SJSA1 (cell line): Measurements from ENCODE around the gene PACC1. TPM values are rescaled to one million over a fixed set of nuclear protein-coding genes. Genes with fewer than 3 reads are reported as not detected.

Experiments
- DNase-seq, 2 experiments: peaks; one replicate each; pipeline ENCODE4 v3.0.0-alpha.2; 2015 to 2020; ENCODE audit warnings: low spot score in 2 of 2, low read depth in 1 of 2
- H3K27ac ChIP-seq: fragments of 250-450 bp; sonication (Bioruptor Pico); 2 replicates; pipeline ENCODE4 v1.5.1; 2020; ENCODE audit warnings: mild to moderate bottlenecking, moderate library complexity
- H3K27me3 ChIP-seq: fragments of 250-450 bp; sonication (Bioruptor Pico); replicated peaks from 2 replicates; pipeline ENCODE4 v1.5.1; 2020; ENCODE audit warnings: mild to moderate bottlenecking, moderate library complexity
- H3K36me3 ChIP-seq: fragments of 250-450 bp; sonication (Bioruptor Pico); 2 replicates; pipeline ENCODE4 v1.5.1; 2020; ENCODE audit warnings: mild to moderate bottlenecking
- H3K4me1 ChIP-seq: fragments of 250-450 bp; sonication (Bioruptor Pico); replicated peaks from 2 replicates; pipeline ENCODE4 v1.6.1; 2021; ENCODE audit warnings: mild to moderate bottlenecking
- H3K4me3 ChIP-seq: fragments of 250-450 bp; sonication (Bioruptor Pico); 2 replicates; pipeline ENCODE4 v1.5.1; 2020; ENCODE audit warnings: mild to moderate bottlenecking
- H3K9me3 ChIP-seq: fragments of 250-450 bp; sonication (Bioruptor Pico); replicated peaks from 2 replicates; pipeline ENCODE4 v1.5.1; 2020; ENCODE audit warnings: mild to moderate bottlenecking
- total RNA-seq: library from RNA; depleted of rRNA; stranded (reverse); fragments of >200 nt; shearing (Covaris generic); gene quantifications from 2 replicates; pipeline ENCODE4 v1.2.3, GENCODE V29; 2014; rRNA removed

PACC1 gene
- 9.4 and 13.4 TPM in 2 replicates for total RNA-seq

- H3K27ac ChIP-seq, result no peak within 1 kb of the TSS; the same call in 1 of the 2 replicates
- peaks cover 10% of the 10 kb centered on the region for H3K4me1 ChIP-seq
- peak within 1 kb of the TSS; percentile 75 for H3K4me3 ChIP-seq
- peak; percentile 83 to 91 for DNase-seq
- H3K36me3 ChIP-seq, result peaks cover 9% of the 10 kb centered on the region
- no peaks in the 10 kb centered on the region for H3K9me3 ChIP-seq
- no peaks in the 10 kb centered on the region for H3K27me3 ChIP-seq
Observed at GRCh38 chr1:212414328-212415106, at the start of gene PACC1. PACC1 (minus strand) TSS chr1:212414886; CDS start chr1:212414757, 129 bp downstream.

GRCh38 chr1:212463565-212464285, 49.0 kb upstream of the PACC1 start:
- no peak for DNase-seq
- H3K27me3 ChIP-seq, result no peaks in the 10 kb centered on the region
- no peaks in the 10 kb centered on the region for H3K36me3 ChIP-seq
- H3K4me1 ChIP-seq, result no peaks in the 10 kb centered on the region
- H3K4me3 ChIP-seq, result no peak overlapping the region
- no peak overlapping the region for H3K27ac ChIP-seq
- no peaks in the 10 kb centered on the region for H3K9me3 ChIP-seq

GRCh38 chr1:212461916-212462660, 47.4 kb upstream of the PACC1 start:
- H3K4me3 ChIP-seq, result no peak overlapping the region
- DNase-seq, result no peak
- peaks cover 4% of the 10 kb centered on the region; the same call in 1 of the 2 replicates for H3K9me3 ChIP-seq

GRCh38 chr1:212460376-212460775, 45.7 kb upstream of the PACC1 start:
- Histone ChIP-seq H3K4me1 (no peaks in the 10 kb centered on the region), H3K27me3 (no peaks in the 10 kb centered on the region), H3K27ac (no peak overlapping the region), H3K4me3 (no peak overlapping the region), H3K9me3 (peaks cover 4% of the 10 kb centered on the region; the same call in 1 of the 2 replicates), H3K36me3 (no peaks in the 10 kb centered on the region)
- DNase-seq, result no peak

More at GRCh38 chr1:212461916-212462660, 47.4 kb upstream of the PACC1 start:
- Histone ChIP-seq H3K4me1 (no peaks in the 10 kb centered on the region), H3K27me3 (no peaks in the 10 kb centered on the region), H3K36me3 (no peaks in the 10 kb centered on the region), H3K27ac (no peak overlapping the region)

- Histone ChIP-seq H3K27ac (no peak overlapping the region), H3K36me3 (no peaks in the 10 kb centered on the region), H3K9me3 (peaks cover 4% of the 10 kb centered on the region; the same call in 1 of the 2 replicates), H3K4me3 (no peak overlapping the region), H3K27me3 (no peaks in the 10 kb centered on the region), H3K4me1 (no peaks in the 10 kb centered on the region)
- DNase-seq, result no peak
Observed at GRCh38 chr1:212459656-212460055, 45.0 kb upstream of the PACC1 start.

GRCh38 chr1:212458817-212459216, 44.1 kb upstream of the PACC1 start:
- Histone ChIP-seq H3K36me3 (no peaks in the 10 kb centered on the region), H3K4me3 (no peak overlapping the region), H3K27ac (no peak overlapping the region), H3K27me3 (no peaks in the 10 kb centered on the region), H3K9me3 (peaks cover 4% of the 10 kb centered on the region; the same call in 1 of the 2 replicates), H3K4me1 (no peaks in the 10 kb centered on the region)
- no peak for DNase-seq

- peak; percentile 41 to 61 for DNase-seq
- no peak overlapping the region for H3K4me3 ChIP-seq
- peaks cover 4% of the 10 kb centered on the region; the same call in 1 of the 2 replicates for H3K9me3 ChIP-seq
- H3K27me3 ChIP-seq, result no peaks in the 10 kb centered on the region
- H3K4me1 ChIP-seq, result no peaks in the 10 kb centered on the region
- no peak overlapping the region for H3K27ac ChIP-seq
- H3K36me3 ChIP-seq, result no peaks in the 10 kb centered on the region
Observed at GRCh38 chr1:212457740-212458338, 43.2 kb upstream of the PACC1 start.

GRCh38 chr1:212455803-212456528, 41.3 kb upstream of the PACC1 start:
- Histone ChIP-seq H3K27me3 (no peaks in the 10 kb centered on the region), H3K9me3 (peaks cover 4% of the 10 kb centered on the region; the same call in 1 of the 2 replicates), H3K4me1 (no peaks in the 10 kb centered on the region), H3K36me3 (no peaks in the 10 kb centered on the region), H3K4me3 (no peak overlapping the region), H3K27ac (no peak overlapping the region)
- peak; percentile 58 to 83 for DNase-seq

- Histone ChIP-seq H3K27ac (no peak overlapping the region), H3K9me3 (peaks cover 4% of the 10 kb centered on the region; the same call in 1 of the 2 replicates), H3K27me3 (no peaks in the 10 kb centered on the region), H3K4me3 (no peak overlapping the region), H3K4me1 (no peaks in the 10 kb centered on the region), H3K36me3 (no peaks in the 10 kb centered on the region)
- no peak for DNase-seq
Observed at GRCh38 chr1:212455401-212455800, 40.7 kb upstream of the PACC1 start.

- Histone ChIP-seq H3K36me3 (no peaks in the 10 kb centered on the region), H3K4me1 (no peaks in the 10 kb centered on the region), H3K4me3 (no peak overlapping the region), H3K9me3 (peaks cover 4% of the 10 kb centered on the region; the same call in 1 of the 2 replicates), H3K27ac (no peak overlapping the region), H3K27me3 (no peaks in the 10 kb centered on the region)
- DNase-seq, result no peak
Observed at GRCh38 chr1:212454741-212455140, 40.1 kb upstream of the PACC1 start.

GRCh38 chr1:212453156-212453857, 38.6 kb upstream of the PACC1 start:
- no peaks in the 10 kb centered on the region for H3K4me1 ChIP-seq
- DNase-seq, result no peak
- no peak overlapping the region for H3K27ac ChIP-seq
- H3K27me3 ChIP-seq, result no peaks in the 10 kb centered on the region
- H3K4me3 ChIP-seq, result no peak overlapping the region
- H3K36me3 ChIP-seq, result no peaks in the 10 kb centered on the region
- H3K9me3 ChIP-seq, result peaks cover 4% of the 10 kb centered on the region; the same call in 1 of the 2 replicates
